Panc1 (cell line): ENCODE results near the gene TTLL11. TPM values are rescaled to one million over a fixed set of nuclear protein-coding genes. Genes with fewer than 3 reads are reported as not detected.

Experiments used
- ATAC-seq: fragments of 200-7000 bp; cut with Tn5 transposase; 2 replicates; pipeline ENCODE4 v1.9.1; 2020; ENCODE audit warnings: mild to moderate bottlenecking, moderate library complexity
- BruUV-seq: library from RNA; stranded (reverse); fragments of 400-500 nt; replicated peaks from 2 replicates; lab custom pipeline; 2021; lab: Mats Ljungman, UMichigan
- CTCF ChIA-PET: fragments of 300-600 bp; sonication (Branson Sonifier 250); formaldehyde crosslinking; loops from one replicate; lab custom pipeline; 2022; ENCODE audit warnings: antibody characterized with exemption; lab: Charles Lee
- POLR2A ChIA-PET: fragments of 300-600 bp; sonication (Branson Sonifier 250); formaldehyde crosslinking; loops from one replicate; lab custom pipeline; 2022; ENCODE audit warnings: antibody characterized with exemption; lab: Charles Lee
- DNase-seq: peaks from one replicate; pipeline ENCODE4 v3.0.0-alpha.2; 2010; ENCODE audit warnings: low read depth, low spot score
- H3K27ac ChIP-seq: 2 replicates; pipeline ENCODE4 v1.5.1; 2011; ENCODE audit warnings: mild to moderate bottlenecking, low read length, inconsistent platforms
- H3K27me3 ChIP-seq: fragments of 200-500 bp; sonication (Bioruptor generic); 2 replicates; pipeline ENCODE4 v1.6.0; 2014; ENCODE audit warnings: low read length, inconsistent platforms; ENCODE audit not compliant: control insufficient read depth, insufficient read depth
- H3K36me3 ChIP-seq: fragments of 200-500 bp; sonication (Bioruptor generic); 2 replicates; pipeline ENCODE4 v1.5.1; 2014; ENCODE audit warnings: inconsistent platforms, mild to moderate bottlenecking, low read length, moderate library complexity; ENCODE audit not compliant: control insufficient read depth, insufficient read depth
- H3K4me1 ChIP-seq: 2 replicates; pipeline ENCODE4 v1.5.1; 2011; ENCODE audit warnings: inconsistent platforms, mild to moderate bottlenecking, low read length, moderate library complexity; ENCODE audit not compliant: control insufficient read depth, insufficient read depth
- H3K4me3 ChIP-seq, 2 experiments: 2 replicates each; pipeline ENCODE4 v1.5.1; 2011 to 2012; ENCODE audit warnings: low read depth in 2 of 2, low read length in 2 of 2, mild to moderate bottlenecking in 2 of 2, inconsistent platforms in 1 of 2, moderate library complexity in 1 of 2
- H3K9me3 ChIP-seq: fragments of 200-500 bp; sonication (Bioruptor generic); 2 replicates; pipeline ENCODE4 v1.5.1; 2014; ENCODE audit warnings: low read depth, mild to moderate bottlenecking, inconsistent platforms, low read length, moderate library complexity; ENCODE audit not compliant: control insufficient read depth, insufficient read depth
- POLR2AphosphoS5 ChIP-seq: IDR thresholded peaks from 2 replicates; pipeline ENCODE4 v1.6.1; 2012; ENCODE audit warnings: mild to moderate bottlenecking, low read depth, low read length, moderate library complexity
- REST ChIP-seq, 2 experiments: IDR thresholded peaks; 2 replicates each; pipeline ENCODE4 v1.6.1; 2011 to 2012; ENCODE audit warnings: low read depth in 2 of 2, control low read depth in 1 of 2, low read length in 1 of 2, mild to moderate bottlenecking in 1 of 2, moderate library complexity in 1 of 2; ENCODE audit not compliant: insufficient read depth in 1 of 2
- SIN3A ChIP-seq: IDR thresholded peaks from 2 replicates; pipeline ENCODE4 v1.6.1; 2012; ENCODE audit warnings: low read depth, mild to moderate bottlenecking, low read length, moderate library complexity, borderline replicate concordance; ENCODE audit not compliant: insufficient read depth
- TCF7L2 ChIP-seq: IDR thresholded peaks from 2 replicates; pipeline ENCODE4 v1.6.1; 2011; ENCODE audit warnings: mild to moderate bottlenecking, low read depth, low read length, inconsistent platforms
- in situ Hi-C: cut with HindIII; loops from 2 replicates; pipeline ENCODE4 v1.10.0; 2016; ENCODE audit warnings: low sequenced_read_pairs, low pct_unique_long_range_greater_than_20kb
- intact Hi-C: fragments of 100-400 bp; cut with micrococcal nuclease; formaldehyde crosslinking; loops from one replicate; pipeline ENCODE4 v1.10.0; 2022; ENCODE audit not compliant: unreplicated experiment
- total RNA-seq: library from RNA; stranded (reverse); gene quantifications from one replicate; pipeline ENCODE4 v1.2.1, GENCODE V29; 2021; ENCODE audit not compliant: unreplicated experiment
- TF ChIP-seq, protein P1 (sequence below): fragments of 450-650 bp; IDR thresholded peaks from 2 replicates; pipeline ENCODE4 v1.5.1; 2017; ENCODE audit warnings: mild to moderate bottlenecking

TTLL11 gene
- total RNA-seq, 1 experiment from 2014 or later, result 1.1 TPM

- Histone ChIP-seq H3K9me3 (no peaks in the 10 kb centered on the region), H3K36me3 (no peaks in the 10 kb centered on the region), H3K4me1 (no peaks in the 10 kb centered on the region), H3K27me3 (no peaks in the 10 kb centered on the region), H3K27ac (no peak overlapping the region), H3K4me3 (no peak overlapping the region)
- intact Hi-C loops (no loop called here), in situ Hi-C loops (no loop called here)
- POLR2A ChIA-PET, result no interaction called here
- no peak for DNase-seq
- no peak for TF ChIP-seq SIN3A
- TF ChIP-seq REST (IDR thresholded peaks at IDR 0.05; ENCODE audit: insufficient read depth in 1 of 2, low read depth in 2 of 2, low read length in 1 of 2), result no peak
- TF ChIP-seq POLR2AphosphoS5, result no peak
- TF ChIP-seq TCF7L2, result no peak
- TF ChIP-seq, protein P1, sequence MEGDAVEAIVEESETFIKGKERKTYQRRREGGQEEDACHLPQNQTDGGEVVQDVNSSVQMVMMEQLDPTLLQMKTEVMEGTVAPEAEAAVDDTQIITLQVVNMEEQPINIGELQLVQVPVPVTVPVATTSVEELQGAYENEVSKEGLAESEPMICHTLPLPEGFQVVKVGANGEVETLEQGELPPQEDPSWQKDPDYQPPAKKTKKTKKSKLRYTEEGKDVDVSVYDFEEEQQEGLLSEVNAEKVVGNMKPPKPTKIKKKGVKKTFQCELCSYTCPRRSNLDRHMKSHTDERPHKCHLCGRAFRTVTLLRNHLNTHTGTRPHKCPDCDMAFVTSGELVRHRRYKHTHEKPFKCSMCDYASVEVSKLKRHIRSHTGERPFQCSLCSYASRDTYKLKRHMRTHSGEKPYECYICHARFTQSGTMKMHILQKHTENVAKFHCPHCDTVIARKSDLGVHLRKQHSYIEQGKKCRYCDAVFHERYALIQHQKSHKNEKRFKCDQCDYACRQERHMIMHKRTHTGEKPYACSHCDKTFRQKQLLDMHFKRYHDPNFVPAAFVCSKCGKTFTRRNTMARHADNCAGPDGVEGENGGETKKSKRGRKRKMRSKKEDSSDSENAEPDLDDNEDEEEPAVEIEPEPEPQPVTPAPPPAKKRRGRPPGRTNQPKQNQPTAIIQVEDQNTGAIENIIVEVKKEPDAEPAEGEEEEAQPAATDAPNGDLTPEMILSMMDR, result no peak
- CTCF ChIA-PET, result no interaction called here
- ATAC-seq, result no peak
- BruUV-seq, result no TSS peak
Observed at GRCh38 chr9:121944711-121945191, 148.4 kb downstream of the TTLL11 start.

GRCh38 chr9:121943463-121943862, 149.6 kb downstream of the TTLL11 start:
- Histone ChIP-seq H3K4me1 (no peaks in the 10 kb centered on the region), H3K4me3 (no peak overlapping the region), H3K36me3 (no peaks in the 10 kb centered on the region), H3K9me3 (no peaks in the 10 kb centered on the region), H3K27ac (no peak overlapping the region), H3K27me3 (no peaks in the 10 kb centered on the region)
- ChIA-PET POLR2A (no interaction called here), CTCF (no interaction called here)
- no peak for ATAC-seq
- TF ChIP-seq POLR2AphosphoS5 (no peak), TCF7L2 (no peak), SIN3A (no peak), REST (IDR thresholded peaks at IDR 0.05; ENCODE audit: insufficient read depth in 1 of 2, low read depth in 2 of 2, low read length in 1 of 2) (no peak)
- TF ChIP-seq, protein P1, result no peak
- no peak for DNase-seq
- in situ Hi-C loops (no loop called here), intact Hi-C loops (no loop called here)
- no TSS peak for BruUV-seq
